ENCODE data around the gene NADSYN1.

Gene NADSYN1

DNA sequence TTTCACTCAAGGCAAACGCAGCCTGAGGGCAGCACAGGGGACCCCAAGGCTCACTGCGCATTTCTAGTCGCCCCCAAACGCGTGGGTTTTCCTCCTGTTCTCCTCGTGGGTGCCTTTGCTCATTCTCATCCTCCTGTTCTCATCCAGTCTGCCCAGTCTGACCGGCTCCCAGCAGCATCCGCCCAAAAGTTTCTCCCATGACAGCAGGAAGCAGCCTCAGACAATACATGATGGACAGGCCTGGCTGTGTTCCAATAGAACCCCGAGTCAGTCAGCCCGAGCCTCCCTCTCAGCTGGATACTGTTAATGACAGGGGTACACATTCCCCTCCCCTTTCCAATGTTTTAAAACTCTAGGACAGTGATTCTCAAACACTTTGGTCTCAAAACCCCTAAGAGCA, 51.5 kb downstream of the NADSYN1 start:
- no peaks in the 10 kb centered on the region for H3K27me3 ChIP-seq
- 0 out of 2 replicates have a peak overlapping the region, but pooled peaks have one; percentile 1 for H3K4me3 ChIP-seq (ENCODE audit: low read depth, low read length)
- TF ChIP-seq, protein P1, sequence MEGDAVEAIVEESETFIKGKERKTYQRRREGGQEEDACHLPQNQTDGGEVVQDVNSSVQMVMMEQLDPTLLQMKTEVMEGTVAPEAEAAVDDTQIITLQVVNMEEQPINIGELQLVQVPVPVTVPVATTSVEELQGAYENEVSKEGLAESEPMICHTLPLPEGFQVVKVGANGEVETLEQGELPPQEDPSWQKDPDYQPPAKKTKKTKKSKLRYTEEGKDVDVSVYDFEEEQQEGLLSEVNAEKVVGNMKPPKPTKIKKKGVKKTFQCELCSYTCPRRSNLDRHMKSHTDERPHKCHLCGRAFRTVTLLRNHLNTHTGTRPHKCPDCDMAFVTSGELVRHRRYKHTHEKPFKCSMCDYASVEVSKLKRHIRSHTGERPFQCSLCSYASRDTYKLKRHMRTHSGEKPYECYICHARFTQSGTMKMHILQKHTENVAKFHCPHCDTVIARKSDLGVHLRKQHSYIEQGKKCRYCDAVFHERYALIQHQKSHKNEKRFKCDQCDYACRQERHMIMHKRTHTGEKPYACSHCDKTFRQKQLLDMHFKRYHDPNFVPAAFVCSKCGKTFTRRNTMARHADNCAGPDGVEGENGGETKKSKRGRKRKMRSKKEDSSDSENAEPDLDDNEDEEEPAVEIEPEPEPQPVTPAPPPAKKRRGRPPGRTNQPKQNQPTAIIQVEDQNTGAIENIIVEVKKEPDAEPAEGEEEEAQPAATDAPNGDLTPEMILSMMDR (IDR thresholded peaks at IDR 0.05; ENCODE audit: low read depth, low read length) = no peak
- no peaks in the 10 kb centered on the region; the same call in 1 of the 2 replicates for H3K36me3 ChIP-seq
- H3K4me1 ChIP-seq = peaks cover 34% of the 10 kb centered on the region
- DNase-seq = peak; percentile 59
- H3K9me3 ChIP-seq = no peaks in the 10 kb centered on the region

DNA sequence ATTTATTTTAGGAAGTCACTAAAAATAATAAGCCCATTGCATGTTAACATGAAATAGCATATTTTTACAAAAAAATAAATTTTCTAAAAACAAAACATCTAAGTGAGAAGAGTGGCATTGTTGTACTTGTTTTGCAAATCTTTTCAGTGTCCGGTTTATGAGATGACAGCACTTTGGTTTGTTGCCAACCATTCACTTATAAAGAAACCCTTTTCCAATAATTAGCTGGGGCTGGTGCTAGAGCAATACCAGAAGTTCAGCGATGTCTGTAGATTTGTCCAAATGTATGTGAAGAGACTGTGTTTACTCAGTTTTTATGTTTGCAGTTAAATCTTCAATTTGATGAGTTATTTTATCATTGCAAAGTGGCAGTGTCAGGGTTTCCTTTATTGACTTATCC, 52.0 kb downstream of the NADSYN1 start:
- TF ChIP-seq, protein P1 (IDR thresholded peaks at IDR 0.05; ENCODE audit: low read depth, low read length) = no peak
- Histone ChIP-seq H3K27me3 (no peaks in the 10 kb centered on the region), H3K4me3 (ENCODE audit: low read depth, low read length) (0 out of 2 replicates have a peak overlapping the region, but pooled peaks have one; percentile 1), H3K9me3 (no peaks in the 10 kb centered on the region), H3K36me3 (no peaks in the 10 kb centered on the region; the same call in 1 of the 2 replicates), H3K4me1 (peaks cover 29% of the 10 kb centered on the region)
- peak; percentile 50 for DNase-seq

DNA sequence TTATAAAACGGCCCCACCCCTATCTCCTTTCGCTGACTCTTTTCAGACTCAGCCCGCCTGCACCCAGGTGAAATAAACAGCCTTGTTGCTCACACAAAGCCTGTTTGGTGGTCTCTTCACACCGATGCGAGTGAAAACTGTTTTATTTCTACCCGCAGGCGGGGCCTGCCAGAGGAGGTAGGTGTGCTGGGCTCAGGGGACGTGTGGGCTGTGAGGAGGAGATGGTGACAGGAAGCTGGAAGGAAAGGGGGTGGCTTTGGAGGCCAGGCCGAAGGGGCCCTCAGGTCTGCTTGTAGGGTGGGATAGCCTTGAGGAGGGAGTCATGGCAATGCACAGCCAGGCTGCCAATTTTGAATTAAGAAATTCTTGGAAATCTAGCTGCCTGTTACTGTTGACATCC, 52.8 kb downstream of the NADSYN1 start:
- no peaks in the 10 kb centered on the region for H3K36me3 ChIP-seq

DNA sequence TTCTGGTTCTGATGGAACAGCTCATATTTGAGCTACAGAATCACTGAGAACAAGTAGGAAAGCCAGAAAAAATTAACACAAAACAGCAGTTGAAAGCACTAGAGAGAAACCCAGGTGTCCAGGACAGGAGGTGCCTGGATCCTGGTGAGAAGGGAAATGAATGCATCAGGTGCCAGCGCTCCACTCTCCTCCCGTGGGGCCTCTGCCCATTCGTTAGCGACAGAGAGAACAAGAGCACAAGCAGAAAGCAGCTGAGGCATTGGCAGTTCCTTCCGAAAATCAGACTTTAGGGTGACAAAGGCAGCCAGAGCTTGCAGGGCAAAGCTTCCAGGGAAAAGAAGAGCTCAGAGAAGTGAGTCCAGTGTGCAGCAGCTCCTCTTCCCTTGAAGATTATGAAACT, 54.1 kb downstream of the NADSYN1 start:
- TF ChIP-seq, protein P1 (IDR thresholded peaks at IDR 0.05; ENCODE audit: low read depth, low read length) = no peak
- no peak overlapping the region for H3K4me3 ChIP-seq (ENCODE audit: low read depth, low read length)
- H3K36me3 ChIP-seq = no peaks in the 10 kb centered on the region
- no peaks in the 10 kb centered on the region for H3K27me3 ChIP-seq
- DNase-seq = no peak
- peaks cover 23% of the 10 kb centered on the region for H3K4me1 ChIP-seq
- H3K9me3 ChIP-seq = no peaks in the 10 kb centered on the region

More for the DNA sequence above, 52.8 kb downstream of the NADSYN1 start:
- Histone ChIP-seq H3K27me3 (no peaks in the 10 kb centered on the region), H3K4me3 (ENCODE audit: low read depth, low read length) (no peak overlapping the region), H3K9me3 (no peaks in the 10 kb centered on the region), H3K4me1 (peaks cover 23% of the 10 kb centered on the region)
- no peak for DNase-seq
- TF ChIP-seq, protein P1 (IDR thresholded peaks at IDR 0.05; ENCODE audit: low read depth, low read length) = no peak

DNA sequence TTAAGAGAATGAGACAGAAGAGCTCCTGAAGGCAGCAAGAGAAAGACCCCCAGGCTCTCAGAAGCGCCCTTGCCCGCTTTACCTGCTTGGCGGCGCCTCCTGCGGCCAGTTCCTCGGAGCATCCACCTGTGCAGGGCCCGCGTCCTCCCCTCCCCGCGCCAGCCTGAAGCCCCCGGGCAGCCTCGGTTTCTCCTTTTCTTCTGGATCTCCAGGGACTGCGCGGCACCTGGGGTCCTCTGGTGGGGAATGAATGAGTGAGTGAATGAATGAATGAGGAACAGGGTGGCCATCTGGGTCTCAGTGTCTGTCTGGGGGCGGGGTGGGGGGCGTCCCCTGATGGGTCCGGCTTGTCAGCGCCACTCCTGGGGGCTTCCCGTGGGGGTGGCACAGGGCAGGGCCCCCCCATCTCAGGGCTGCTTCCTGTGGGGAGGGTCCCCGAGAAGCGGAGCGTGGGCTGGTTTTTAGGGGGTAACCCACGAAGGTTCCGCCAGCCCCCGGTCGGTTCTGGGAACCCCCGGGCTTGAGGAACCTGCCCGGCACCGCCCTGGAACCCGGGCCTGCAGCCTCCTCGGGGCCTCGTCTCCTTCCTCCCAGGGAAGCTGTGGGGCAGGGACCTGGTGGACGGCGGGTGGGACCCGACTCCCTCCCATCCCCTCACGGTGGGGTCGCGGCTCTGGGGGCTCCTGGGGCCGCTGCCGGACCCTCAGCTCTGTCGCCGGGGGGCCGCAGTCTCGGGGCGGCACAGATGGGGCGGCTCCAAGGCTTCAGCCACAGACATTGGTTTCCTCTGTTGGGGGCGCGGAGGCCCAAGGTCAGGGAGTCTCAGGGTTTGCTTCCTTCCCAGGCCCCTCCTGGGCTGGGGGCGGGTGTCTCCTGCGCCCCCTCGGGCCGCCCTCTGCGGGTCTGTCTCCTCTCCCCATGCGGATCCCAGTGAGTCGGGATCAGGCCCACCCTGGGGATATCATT, 65.8 kb downstream of the NADSYN1 start:
- Histone ChIP-seq H3K27me3 (no peaks in the 10 kb centered on the region), H3K4me1 (no peaks in the 10 kb centered on the region), H3K4me3 (ENCODE audit: low read depth, low read length) (no peak overlapping the region), H3K36me3 (no peaks in the 10 kb centered on the region), H3K9me3 (no peaks in the 10 kb centered on the region)
- no peak for DNase-seq
- TF ChIP-seq, protein P1 (IDR thresholded peaks at IDR 0.05; ENCODE audit: low read depth, low read length) = no peak

DNA sequence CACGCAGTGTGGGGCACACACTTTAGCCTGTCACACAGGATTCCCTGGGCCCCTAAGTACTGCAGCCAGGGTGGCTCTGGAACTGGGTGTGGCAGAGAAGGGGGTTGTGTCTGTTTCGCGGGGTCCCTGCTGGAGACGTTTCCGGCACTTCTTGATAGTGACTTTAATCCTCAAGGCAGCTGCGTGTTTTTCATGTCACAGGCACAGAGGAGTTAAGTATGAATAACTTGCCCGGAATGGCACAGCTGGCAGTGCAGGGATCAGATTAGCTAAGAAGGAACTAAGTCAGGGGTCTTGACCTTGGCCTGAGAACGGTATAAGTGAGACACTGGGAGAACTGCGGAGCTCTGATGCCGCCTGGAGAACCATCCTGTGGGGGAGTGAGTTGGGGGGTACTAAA, 66.5 kb downstream of the NADSYN1 start:
- TF ChIP-seq, protein P1 (IDR thresholded peaks at IDR 0.05; ENCODE audit: low read depth, low read length) = no peak
- H3K4me3 ChIP-seq (ENCODE audit: low read depth, low read length) = no peak overlapping the region
- no peaks in the 10 kb centered on the region for H3K9me3 ChIP-seq
- no peaks in the 10 kb centered on the region for H3K27me3 ChIP-seq
- H3K36me3 ChIP-seq = no peaks in the 10 kb centered on the region
- DNase-seq = no peak
- H3K4me1 ChIP-seq = no peaks in the 10 kb centered on the region

All from BE2C (cell line).